Dermis microvascular lymphatic vessel endothelial cell (primary cell): ENCODE results near the gene SLC39A13. TPM values are rescaled to one million over a fixed set of nuclear protein-coding genes. Genes with fewer than 3 reads are reported as not detected.
A peak's percentile ranks its signal among the peaks of the same experiment; 100 is the strongest.

Experiments used
- DNase-seq, 2 donors: peaks; one replicate each; pipeline versions ENCODE4 v3.0.0 to v3.0.0-alpha.2; 2010; ENCODE audit warnings: low read depth in 2 of 2
- total RNA-seq: library from RNA; depleted of rRNA; stranded (reverse); fragments of >200 nt; gene quantifications from 2 replicates; pipeline ENCODE4 v1.2.1, GENCODE V29; 2014

SLC39A13 gene
- total RNA-seq, 1 donor from 2014 or later: 32.5 TPM

DNA sequence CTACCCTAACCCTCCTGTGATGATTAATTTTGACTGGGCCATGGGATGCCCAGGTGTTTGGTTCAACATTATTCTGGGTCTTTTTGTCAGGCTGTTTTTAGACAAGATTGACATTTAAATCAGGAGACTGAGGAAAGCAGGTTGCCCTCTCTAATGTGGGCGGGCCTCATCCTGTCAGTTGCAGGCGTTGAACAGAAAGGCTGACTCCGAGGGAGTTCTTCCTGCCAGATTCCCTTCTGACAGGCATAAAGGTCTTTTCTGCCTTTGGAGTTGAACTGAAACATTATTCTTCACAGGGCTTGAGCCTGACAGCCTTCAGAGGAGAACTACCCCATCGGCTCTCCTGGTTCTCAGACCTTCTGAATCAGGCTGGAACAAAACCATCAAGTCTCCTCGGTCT lies 22.1 kb downstream of the SLC39A13 start:
- no peak for DNase-seq

DNA sequence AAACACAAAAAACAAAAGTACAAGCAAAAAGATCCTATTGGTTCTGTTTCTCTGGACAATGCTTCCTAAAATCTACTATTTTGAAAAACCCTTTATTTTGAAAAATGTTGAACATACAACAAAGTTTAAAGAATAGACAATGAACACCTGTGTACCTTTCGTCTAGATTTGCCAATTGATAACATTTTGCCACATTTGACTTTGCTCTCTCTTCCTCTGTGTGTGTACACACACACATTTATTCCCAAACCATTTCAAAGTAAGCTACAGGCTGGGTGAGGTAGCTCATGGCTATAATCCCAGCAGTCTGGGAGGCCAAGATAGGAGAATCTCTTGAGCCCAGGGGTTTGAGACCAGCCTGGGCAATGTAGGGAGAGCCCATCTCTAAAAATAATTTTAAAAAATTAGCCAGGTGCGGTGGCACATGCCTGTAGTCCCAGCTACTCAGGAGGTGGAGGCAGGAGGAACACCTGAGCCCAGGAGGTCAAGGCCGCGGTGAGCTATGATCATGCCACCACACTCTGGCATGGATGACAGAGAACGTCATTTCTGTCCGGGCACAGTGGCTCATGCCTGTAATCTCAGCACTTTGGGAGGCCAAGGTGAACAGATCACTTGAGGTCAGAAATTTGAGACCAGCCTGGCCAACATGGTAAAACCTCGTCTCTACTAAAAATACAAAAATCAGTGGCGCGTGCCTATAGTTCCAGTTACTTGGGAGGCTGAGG lies 23.1 kb downstream of the SLC39A13 start:
- no peak for DNase-seq

DNA sequence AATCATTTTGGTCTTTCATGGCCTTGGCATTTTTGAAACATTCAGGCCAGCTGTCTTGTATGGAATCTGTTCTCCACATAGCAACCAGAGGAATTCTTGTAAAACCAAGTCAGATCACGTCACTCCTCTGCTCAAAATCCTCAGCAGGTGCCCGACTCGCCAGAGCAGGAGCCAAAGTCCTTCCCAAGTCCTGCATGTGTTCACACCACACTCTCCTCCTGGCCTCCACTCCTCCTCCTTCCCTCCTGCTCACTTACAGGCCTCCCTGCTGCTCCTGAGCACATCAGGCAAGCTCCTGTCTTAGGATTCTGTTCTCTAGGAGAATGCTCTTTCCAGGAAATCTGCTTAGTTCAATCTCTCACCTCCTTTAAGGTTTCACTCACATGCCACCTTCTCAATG lies 24.8 kb downstream of the SLC39A13 start:
- DNase-seq: no peak

DNA sequence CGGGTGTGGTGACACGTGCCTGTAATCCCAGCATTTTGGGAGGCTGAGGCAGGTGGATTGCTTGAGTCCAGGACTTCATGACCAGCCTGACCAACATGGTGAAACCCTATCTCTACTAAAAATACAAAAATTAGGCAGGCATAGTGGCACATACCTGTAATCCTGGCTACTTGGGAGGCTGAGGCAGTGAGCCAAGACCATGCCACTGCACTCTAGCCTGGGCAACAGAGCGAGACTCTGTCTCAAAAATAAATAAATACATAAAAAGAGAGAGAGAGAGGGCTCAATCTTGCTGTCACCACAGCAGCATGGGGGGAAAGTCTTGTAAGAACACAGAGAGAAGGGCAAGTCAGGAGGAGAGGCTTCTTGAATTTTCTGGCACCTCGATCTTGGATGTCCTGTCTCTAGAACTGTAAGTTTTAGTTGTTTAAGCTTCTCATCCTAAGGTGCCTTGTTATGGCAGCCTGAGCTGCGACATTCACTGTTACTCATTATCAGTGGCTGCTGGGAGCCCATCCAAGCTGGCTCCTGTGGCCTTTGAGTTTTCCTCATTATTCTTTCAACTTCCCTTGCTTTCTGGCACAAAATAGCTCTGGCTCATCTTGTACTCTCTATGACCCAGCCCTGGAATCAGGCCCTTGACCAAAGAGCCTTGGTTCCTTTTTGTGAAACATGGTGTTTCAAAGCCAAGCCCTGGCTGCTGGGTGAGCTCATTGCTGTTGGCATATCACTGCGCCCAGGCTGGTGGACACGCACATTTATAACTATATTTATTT lies 25.8 kb downstream of the SLC39A13 start:
- peak; percentile 28 to 40 for DNase-seq

DNA sequence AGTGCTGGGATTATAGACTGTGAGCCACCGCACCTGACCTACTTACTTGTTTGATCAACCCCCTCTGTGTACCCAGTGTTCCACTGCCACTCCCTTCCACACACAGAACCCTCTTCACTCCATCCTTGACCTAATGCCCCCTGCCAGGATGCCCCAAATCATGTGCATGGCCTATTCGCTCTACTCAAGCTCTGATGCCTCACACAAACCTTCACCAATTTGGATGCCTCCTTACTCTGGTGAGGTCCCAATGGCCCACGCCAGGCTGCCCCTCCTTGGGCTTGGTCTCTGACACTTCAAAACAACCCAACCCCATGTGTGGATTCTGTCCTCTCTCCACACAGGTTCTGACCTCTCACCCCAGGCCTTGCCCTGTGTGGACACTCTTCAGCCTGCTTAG lies 27.3 kb downstream of the SLC39A13 start:
- no peak for DNase-seq

DNA sequence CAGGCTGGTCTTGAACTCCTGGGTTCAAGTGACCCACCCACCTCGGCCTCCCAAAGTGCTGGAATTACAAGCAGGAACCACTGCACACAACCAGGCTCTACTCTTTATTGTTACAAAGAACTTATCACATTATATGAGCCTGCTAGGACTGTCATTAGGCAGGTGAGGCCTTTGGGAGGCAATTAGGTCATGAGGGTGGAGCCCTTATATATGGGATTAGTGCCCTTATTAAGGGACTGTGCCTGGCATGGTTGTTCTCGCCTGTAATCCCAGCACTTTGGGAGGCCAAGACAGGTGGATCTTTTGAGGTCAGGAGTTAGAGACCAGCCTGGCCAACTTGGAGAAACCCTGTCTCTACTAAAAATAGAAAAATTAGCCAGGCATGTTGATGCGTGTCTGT lies 28.3 kb downstream of the SLC39A13 start:
- DNase-seq: no peak

DNA sequence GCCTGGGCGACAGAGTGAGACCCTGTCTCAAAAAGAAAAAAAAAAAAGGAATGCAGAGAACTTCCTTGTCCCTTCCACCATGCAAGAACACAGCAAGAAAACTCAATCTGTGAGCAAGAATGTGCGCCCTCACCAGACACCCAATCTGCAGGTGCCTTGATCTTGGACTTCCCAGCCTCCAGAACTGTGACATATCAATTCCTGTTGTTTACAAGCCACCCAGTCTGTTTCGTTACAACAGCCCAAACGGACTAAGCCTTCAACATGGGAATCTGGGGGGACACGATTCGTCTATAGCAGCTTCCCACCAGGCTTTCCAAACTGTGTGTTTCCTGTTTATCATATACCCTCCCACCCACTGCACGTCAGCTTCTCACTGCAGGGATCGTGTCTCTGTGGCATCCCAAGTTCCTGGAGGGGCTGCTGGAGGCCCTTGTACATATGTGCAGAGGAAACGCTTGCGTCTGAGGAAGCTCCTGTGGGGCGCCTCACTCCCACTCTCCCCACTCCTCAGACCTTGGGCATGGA lies 28.9 kb downstream of the SLC39A13 start:
- no peak for DNase-seq

DNA sequence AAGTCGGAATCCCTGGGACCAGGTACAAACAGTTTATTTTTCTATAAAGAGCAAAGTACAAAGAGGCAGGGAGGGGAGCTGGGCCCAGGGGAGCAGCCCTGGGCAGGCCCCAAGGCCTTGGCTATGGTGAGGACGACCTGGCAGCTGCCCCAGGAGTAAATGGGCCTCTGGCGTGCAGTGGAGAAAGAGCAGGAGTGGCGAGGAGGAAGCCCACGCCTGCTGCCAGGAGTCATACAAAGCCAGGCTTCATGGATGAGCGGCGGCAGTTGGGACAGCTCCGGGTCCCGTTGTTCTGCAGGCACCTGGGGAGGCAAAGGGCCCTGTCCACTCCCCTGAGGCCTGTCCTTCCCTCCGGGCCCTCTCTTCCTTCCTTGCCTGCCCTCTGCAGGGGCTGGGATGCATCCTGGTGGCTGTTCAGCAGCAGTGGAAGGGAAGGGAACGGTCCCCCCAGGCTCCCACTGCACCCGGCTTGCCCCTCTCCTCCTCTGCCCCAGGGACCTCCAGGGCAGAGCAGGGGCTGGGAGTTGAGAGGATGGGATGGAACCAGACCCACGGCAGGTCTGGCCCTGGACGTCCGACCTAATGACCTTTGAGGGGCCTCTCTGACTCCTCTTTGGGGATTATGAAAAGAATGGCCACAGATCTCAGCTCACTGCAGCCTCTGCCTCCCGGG lies 29.5 kb downstream of the SLC39A13 start:
- DNase-seq: no peak

DNA sequence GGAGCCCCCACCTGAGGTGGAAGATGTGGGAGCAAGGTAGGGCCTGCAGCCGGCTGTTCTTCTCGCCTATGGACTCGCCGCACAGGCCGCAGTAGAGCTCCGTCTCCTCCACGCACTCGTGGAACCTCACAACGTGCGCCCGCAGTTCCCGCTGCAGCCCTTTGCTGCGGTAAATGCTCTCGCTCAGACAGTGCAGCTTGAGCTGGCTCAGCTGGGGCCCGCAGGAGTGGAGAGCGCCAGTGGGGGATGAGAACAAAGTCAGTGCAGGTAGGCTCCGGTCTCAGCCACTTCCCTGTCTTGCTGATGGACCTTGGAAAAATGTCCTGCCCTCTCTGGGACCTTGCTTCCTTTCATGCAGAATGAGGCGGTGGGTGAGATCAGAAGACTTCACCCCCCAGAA lies 30.3 kb downstream of the SLC39A13 start:
- DNase-seq: no peak

DNA sequence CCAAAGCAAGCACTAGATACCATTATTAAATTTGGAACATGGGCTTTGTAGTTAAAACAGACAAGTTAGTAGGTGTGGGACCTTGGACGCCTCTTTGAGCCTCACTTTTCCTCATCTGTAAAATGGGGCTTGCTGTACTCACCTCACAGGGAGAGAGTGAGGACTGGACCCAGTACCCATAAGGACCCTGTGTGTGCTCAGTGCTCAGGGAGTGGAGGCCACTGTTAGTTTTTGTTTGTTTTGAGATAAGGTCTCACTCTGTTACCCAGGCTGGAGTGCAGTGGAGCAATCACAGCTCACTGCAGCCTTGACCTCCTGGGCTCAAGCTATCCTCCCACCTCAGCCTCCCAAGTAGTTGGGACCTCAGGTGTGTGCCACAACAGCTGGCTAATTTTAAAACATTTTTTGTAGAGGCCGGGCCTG lies 31.7 kb downstream of the SLC39A13 start:
- no peak for DNase-seq

DNA sequence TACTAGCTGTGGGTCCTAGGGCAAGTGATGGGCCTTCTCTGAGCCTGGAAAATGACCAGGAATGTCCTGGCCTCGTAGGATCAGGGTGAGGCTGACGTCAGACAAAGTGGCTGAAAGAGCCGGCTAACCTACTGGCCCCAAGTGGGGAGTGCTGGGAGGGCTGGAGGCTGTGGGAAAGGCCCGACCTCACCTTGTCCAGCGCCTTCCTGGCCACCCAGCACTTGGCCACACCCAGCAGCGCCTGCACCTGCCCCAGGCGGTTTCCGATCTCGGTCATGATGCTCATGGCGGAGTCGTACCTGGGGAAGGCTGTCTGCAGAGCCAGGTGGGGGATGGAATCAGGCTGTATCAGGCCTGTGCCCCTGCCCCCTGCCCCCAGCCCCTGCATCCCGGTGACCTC lies 33.0 kb downstream of the SLC39A13 start:
- no peak for DNase-seq

DNA sequence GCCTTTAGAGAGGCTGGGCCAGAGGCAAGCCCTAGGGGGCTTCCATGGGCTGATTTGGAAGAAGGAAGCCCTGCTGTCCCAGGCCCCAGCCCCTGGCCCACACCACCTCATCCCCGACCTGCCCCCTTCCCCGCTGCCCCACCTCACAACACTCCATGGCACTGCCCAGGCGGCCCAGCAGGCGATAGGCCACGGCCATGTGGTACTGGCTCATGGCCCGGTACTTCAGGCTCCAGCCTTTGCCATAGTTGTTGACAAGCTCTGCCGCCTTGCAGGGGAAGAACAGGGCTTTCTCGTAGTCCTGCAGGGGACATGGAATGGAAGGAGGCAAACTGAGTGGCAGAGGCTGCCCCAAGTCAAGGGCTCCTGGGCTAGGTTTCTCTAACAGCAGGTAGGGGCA lies 34.1 kb downstream of the SLC39A13 start:
- no peak for DNase-seq

DNA sequence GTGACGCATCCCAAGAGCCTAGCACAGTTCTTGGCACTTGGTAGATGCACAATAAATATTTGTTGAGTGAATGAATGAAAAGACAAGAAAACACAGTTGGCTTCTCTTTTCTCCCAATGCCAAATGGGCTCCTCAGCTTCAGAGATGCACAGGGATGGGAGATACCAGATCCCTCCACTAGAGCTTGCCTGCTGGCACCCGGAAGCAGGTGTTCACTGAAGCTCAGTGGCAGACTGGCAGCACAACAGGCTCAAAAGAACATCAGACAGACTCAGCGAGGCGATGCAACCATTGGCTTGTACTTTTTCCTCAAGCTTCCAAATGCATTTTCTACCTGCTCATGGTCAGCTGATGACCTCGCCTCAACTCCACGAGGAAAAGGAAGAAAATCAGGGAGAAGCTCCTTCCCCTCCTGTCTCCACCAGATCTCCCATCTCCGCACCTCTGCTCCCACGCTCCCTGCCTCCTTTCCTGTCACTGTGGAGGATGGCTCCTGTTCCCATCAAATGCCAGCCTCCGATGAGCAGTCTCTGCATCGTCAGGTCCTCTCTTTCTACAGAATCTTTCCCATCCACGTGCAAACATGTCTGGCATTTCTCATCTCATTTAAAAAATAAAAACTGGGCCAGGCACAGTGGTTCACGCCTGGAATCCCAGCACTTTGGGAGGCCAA lies 34.8 kb downstream of the SLC39A13 start:
- DNase-seq: no peak

DNA sequence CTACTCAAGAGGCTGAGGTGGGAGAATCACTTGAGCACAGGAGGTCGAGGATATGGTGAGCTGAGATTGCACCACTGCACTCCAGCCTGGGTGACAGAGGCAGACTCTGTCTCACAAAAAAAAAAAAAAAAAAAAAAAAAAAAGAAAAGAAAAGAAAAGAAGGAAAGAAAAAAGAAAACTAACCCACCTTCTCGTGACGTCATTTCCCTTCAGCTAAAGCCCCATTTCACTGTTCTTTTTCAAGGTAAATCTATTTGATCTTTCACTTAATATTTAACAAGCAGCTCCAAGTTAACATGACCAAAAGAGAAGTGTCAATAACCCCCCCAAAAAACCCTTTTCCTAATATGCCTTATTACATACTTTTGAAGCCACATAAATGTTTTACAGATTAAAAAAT lies 35.4 kb downstream of the SLC39A13 start:
- no peak for DNase-seq

DNA sequence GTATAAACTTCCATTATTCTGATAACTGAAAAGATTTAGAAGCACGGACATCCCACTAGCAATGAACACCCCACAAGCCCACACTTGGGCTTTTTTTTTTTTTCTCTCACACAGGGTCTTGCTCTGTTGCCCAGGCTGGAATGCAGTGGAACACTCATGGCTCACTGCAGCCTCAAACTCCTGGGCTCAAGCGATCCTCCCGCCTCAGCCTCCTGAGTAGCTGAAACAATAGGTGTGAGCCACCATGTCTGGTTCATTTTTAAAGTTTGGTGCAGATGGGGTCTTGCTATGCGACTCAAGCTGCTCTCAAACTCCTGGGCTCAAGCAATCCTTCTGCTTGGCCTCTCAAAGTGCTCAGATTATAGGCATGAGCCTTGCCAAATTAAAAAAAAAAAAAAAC lies 37.5 kb downstream of the SLC39A13 start:
- no peak for DNase-seq

DNA sequence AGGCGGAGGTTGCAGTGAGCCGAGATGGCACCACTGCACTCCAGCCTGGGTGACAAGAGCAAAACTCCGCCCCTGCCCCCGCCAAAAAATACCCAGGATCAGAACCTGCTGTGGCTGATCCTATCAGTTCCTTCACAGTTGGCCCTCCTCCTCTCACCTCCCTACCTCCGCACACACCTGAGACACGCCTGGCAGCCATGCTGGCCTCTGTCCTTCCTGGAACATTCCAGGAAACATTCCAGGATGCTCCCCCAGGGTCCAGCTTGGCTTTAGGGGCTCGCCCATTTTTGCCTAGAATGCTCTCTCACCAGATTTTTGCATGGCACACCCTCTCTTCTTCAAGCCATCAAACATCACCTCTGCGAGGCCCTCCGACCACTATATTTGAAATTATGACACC lies 38.4 kb downstream of the SLC39A13 start:
- DNase-seq: no peak

DNA sequence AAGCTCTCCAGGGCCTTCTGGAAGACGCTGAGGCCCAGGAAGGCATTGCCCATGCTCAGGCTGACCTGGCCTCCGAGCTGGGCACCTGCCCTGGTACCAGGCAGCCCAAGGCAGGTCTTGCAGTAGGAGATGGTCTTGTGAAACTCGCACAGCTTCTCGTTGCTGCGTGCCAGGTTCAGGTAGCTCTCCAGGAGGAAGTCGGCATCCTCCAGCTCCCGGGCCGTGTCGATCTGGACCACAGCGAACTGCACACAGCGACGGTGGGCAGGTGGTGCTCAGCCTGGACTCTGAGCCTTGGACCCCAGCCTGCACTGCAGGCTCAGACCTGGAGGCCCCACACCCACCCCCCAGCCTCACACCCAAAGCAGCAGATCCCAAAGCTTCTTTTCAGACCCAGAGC lies 39.5 kb downstream of the SLC39A13 start:
- no peak for DNase-seq

DNA sequence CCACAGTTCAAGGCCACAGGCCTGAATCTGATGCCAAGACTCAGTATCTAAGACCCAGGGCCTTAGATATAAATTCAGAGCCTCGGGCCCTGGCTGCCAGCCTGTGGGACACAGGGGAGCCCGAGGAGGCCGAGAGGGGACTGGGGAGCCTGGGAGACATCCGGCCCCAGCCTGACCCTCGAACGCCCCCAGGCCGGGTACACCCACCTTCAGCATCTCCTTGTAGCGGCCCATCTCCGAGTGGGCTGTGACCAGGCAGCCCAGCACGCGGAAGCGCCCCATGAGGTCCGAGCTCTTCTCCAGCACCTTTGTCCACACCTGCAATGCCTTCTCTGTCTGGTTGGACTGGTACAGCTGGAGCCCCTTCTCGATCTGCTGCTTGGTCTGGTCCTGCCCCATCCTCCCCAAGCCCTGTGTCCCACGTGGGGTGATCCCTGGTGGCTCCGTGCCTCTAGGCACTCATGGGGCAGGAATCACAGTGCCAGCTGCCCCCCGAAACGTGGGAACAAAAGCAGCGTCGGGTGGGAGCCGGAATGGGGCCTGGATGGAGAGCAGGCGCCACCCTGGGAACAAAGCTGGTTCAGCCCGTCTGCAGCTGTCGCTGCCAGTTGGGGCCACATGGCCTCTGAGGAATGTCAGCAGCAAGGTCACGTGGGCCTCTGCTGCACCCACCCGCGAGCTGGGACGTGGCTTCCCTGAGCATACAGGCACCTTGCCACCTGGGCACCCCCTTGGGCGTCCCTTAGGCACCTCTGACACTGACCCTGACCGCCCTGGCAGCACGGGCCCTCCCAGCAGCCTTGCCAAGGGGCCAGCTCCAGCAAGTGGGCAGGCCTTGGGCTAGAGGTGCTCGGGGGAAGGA lies 40.4 kb downstream of the SLC39A13 start, which contains the start of gene RAPSN:
Gene RAPSN, minus strand, starts transcription at position 571 of the 862 bp plus-strand sequence. Its CDS starts 172 bp downstream, at position 399.
- DNase-seq: no peak

DNA sequence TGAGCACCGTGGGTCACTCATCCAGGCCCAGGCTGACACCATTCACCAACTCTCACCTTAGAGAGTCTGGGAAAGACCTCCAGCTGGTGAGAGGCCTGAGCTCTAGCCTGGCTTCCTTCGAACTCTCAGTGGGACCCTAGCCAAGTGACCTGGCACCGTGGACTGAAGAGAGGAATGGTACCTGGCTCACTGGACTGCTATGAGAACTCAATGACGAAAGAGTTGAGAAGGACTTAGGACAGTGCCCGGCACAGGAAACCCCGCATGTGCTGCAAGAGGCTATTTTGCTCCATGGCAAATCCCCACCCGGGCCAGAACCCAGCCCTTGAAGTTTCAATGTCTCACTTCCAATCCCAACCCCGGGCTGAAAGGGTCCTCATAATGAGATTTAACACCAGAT lies 41.2 kb downstream of the SLC39A13 start:
- no peak for DNase-seq

DNA sequence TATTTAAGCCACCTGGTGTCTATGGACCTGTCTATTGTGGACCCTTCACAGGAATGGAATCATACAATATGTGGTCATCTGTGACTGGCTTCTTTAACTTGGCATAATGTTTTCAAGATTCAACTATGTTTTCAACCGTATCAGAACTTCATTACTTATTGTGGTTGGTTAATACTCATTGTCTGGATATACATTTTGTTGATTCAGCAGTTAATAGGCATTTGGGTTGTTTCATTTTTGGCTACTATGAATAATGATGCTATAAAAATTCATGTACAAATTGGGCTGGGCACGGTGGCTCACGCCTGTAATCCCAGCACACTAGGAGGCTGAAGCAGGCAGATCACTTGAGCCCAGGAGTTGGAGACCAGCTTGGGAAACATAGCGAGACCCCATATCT lies 43.0 kb downstream of the SLC39A13 start:
- DNase-seq: no peak

DNA sequence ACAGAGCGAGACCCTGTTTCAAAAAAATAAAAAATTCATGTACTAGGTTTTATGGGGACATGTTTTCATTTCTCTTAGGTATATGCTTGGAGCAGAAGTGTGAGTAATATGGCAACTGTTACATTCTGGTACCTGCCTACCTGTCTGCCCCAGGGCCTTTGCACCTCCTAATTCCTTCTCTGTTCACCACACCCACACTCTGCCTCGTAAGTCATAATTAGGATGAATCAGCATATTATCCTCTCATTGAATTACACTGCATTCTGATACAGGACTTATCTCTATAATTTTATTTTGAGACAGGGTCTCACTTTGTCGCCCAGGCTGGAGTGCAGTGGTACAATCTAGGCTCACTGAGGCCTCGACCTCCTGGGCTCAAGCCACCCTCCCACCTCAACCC lies 43.6 kb downstream of the SLC39A13 start:
- DNase-seq: no peak
